K562 (cell line): ENCODE results near the gene NPTXR. TPM values are rescaled to one million over a fixed set of nuclear protein-coding genes. Genes with fewer than 3 reads are reported as not detected.

ENCODE experiments used
- CBFA2T2 ChIP-seq: fragments of 450-650 bp; conservative IDR thresholded peaks from 2 replicates; pipeline ENCODE4 v1.6.1; 2017; ENCODE audit warnings: mild to moderate bottlenecking
- DIDO1 ChIP-seq: fragments of 450-650 bp; IDR thresholded peaks from 2 replicates; pipeline ENCODE4 v1.6.1; 2016; ENCODE audit warnings: low read depth, missing biosample characterization, missing genetic modification characterization
- E4F1 ChIP-seq: fragments of 250-450 bp; sonication (Bioruptor Pico); IDR thresholded peaks from 2 replicates; pipeline ENCODE4 v1.5.0; 2021; ENCODE audit warnings: mild to moderate bottlenecking, borderline replicate concordance
- ETV6 ChIP-seq, 3 experiments: fragments of 150-350 bp in 1 of 3; sonication (generic) in 1 of 3; formaldehyde crosslinking in 1 of 3; IDR thresholded peaks; 2 replicates each; pipeline versions ENCODE4 v1.6.1 to v1.8.0; 2014 to 2022; ENCODE audit warnings: borderline replicate concordance in 2 of 3, low read depth in 2 of 3, antibody characterized with exemption in 1 of 3, low read length in 1 of 3, mild to moderate bottlenecking in 1 of 3, missing genetic modification reagents in 1 of 3
- HDAC2 ChIP-seq: fragments of 450-650 bp; IDR thresholded peaks from 2 replicates; pipeline ENCODE4 v1.6.1; 2016; ENCODE audit warnings: mild to moderate bottlenecking
- JUN ChIP-seq, 2 experiments: sonication (generic) in 1 of 2; formaldehyde crosslinking in 1 of 2; IDR thresholded peaks; 2 replicates each; pipeline versions ENCODE4 v1.6.1 to v1.8.0; 2012 to 2022; ENCODE audit warnings: borderline replicate concordance in 2 of 2, mild to moderate bottlenecking in 2 of 2, improper control_type of control experiment in 1 of 2, low read depth in 1 of 2, low read length in 1 of 2, missing genetic modification reagents in 1 of 2
- KAT7 ChIP-seq: sonication (generic); formaldehyde crosslinking; IDR thresholded peaks from 2 replicates; pipeline ENCODE4 v1.8.0; 2022; ENCODE audit warnings: missing genetic modification reagents, mild to moderate bottlenecking, borderline replicate concordance
- KDM4B ChIP-seq, 2 experiments: fragments of 450-650 bp in 1 of 2; sonication (generic) in 1 of 2; IDR thresholded peaks; 2 replicates each; pipeline ENCODE4 v1.6.1; 2016 to 2017; ENCODE audit warnings: borderline replicate concordance in 2 of 2, antibody characterized with exemption in 1 of 2, low read depth in 1 of 2, mild to moderate bottlenecking in 1 of 2
- MCM2 ChIP-seq: fragments of 450-650 bp; IDR thresholded peaks from 2 replicates; pipeline ENCODE4 v1.6.1; 2017; ENCODE audit warnings: low read depth, mild to moderate bottlenecking
- MXI1 ChIP-seq: IDR thresholded peaks from 2 replicates; pipeline ENCODE4 v1.6.1; 2011; ENCODE audit warnings: low read depth, mild to moderate bottlenecking, improper control_type of control experiment, low read length
- NCOR1 ChIP-seq: fragments of 450-650 bp; IDR thresholded peaks from 2 replicates; pipeline ENCODE4 v1.6.1; 2016; ENCODE audit warnings: mild to moderate bottlenecking, moderate library complexity
- OTX1 ChIP-seq: fragments of 450-650 bp; formaldehyde crosslinking; IDR thresholded peaks from 2 replicates; pipeline ENCODE4 v1.4.0; 2022; ENCODE audit warnings: mild to moderate bottlenecking
- RB1 ChIP-seq: fragments of 450-650 bp; IDR thresholded peaks from 2 replicates; pipeline ENCODE4 v1.6.1; 2017; ENCODE audit warnings: low read depth, mild to moderate bottlenecking
- TEAD2 ChIP-seq: fragments of 450-650 bp; IDR thresholded peaks from 2 replicates; pipeline ENCODE4 v1.6.1; 2016; ENCODE audit warnings: missing genetic modification characterization, control low read depth, missing compliant biosample characterization
- ZBTB11 ChIP-seq, 3 experiments: fragments of 200-800 bp in 1 of 3; fragments of 250-450 bp in 1 of 3; fragments of 450-650 bp in 1 of 3; sonication (Bioruptor Pico) in 1 of 3; sonication (Bioruptor generic) in 1 of 3; formaldehyde crosslinking in 1 of 3; IDR thresholded peaks; 2 replicates each; pipeline versions ENCODE4 v1.6.1 to v1.8.0; 2016 to 2022; ENCODE audit warnings: mild to moderate bottlenecking in 2 of 3, missing genetic modification characterization in 2 of 3, missing compliant biosample characterization in 1 of 3, moderate library complexity in 1 of 3
- ZBTB43 ChIP-seq: sonication (generic); formaldehyde crosslinking; IDR thresholded peaks from 2 replicates; pipeline ENCODE4 v1.8.0; 2023; ENCODE audit warnings: mild to moderate bottlenecking, missing genetic modification reagents
- ZKSCAN1 ChIP-seq: fragments of 150-350 bp; IDR thresholded peaks from 2 replicates; pipeline ENCODE4 v1.6.1; 2016; ENCODE audit warnings: low read depth, low read length
- ZKSCAN8 ChIP-seq: fragments of 200-800 bp; sonication (Bioruptor generic); IDR thresholded peaks from 2 replicates; pipeline ENCODE4 v1.6.1; 2016; ENCODE audit warnings: missing genetic modification characterization, missing compliant biosample characterization
- ZNF140 ChIP-seq: fragments of 250-450 bp; sonication (Bioruptor Pico); IDR thresholded peaks from 2 replicates; pipeline ENCODE4 v1.8.0; 2021; ENCODE audit warnings: moderate library complexity, mild to moderate bottlenecking, inconsistent platforms
- ZNF445 ChIP-seq: fragments of 250-450 bp; sonication (Bioruptor Pico); IDR thresholded peaks from 2 replicates; pipeline ENCODE4 v1.4.0; 2020; ENCODE audit warnings: low read depth, mild to moderate bottlenecking, moderate library complexity
- ZNF583 ChIP-seq: fragments of 250-450 bp; sonication (Bioruptor Pico); IDR thresholded peaks from 2 replicates; pipeline ENCODE4 v1.4.0; 2020
- polyA plus RNA-seq, 8 experiments: library from polyadenylated mRNA; depleted of rRNA in 4 of 8; stranded (reverse) in 5 of 8; unstranded in 3 of 8; fragments of >200 nt; fragmentation: Nextera tagmentation in 2 of 8; fragmentation: Illumina TruSeq in 1 of 8; extraction: Ambion mirVana in 2 of 8; extraction: Trizol in 1 of 8; gene quantifications; 2 replicates each; pipeline versions ENCODE4 v1.2.1 to v1.2.3, GENCODE V29; 2011 to 2014; ENCODE audit warnings: inconsistent platforms in 1 of 8, missing spikeins in 1 of 8
- total RNA-seq, 7 experiments: library from RNA; depleted of rRNA in 6 of 7; stranded (reverse); fragments of >200 nt in 6 of 7; fragmentation: Illumina TruSeq in 2 of 7; extraction: Trizol in 2 of 7; gene quantifications; 2 replicates each; pipeline versions ENCODE4 v1.2.1 to v1.2.3, GENCODE V29; 2011 to 2021; ENCODE audit warnings: low replicate concordance in 1 of 7

Gene NPTXR
- total and polyA plus RNA-seq, 9 of the 15 experiments (the other 6 are each of a cell fraction or from before 2014, with no cell fraction given): 0.01 to 3.1 (median 1.1) TPM

GRCh38 chr22:38872172-38872830, 28.5 kb upstream of the NPTXR start, which contains the start of gene CBX6 (continued):
- TF ChIP-seq ZNF445 (CRISPR knock-in tag): no peak
- peak; percentile 30; the same call in 1 of the 2 replicates for TF ChIP-seq CBFA2T2
- peak; percentile 85 for TF ChIP-seq RB1
- no peak for TF ChIP-seq MCM2
- TF ChIP-seq NCOR1: no peak
- no peak for TF ChIP-seq E4F1 (CRISPR knock-in tag)
- TF ChIP-seq TEAD2 (tag): no peak
- TF ChIP-seq ZNF583 (CRISPR knock-in tag): no peak
- no peak for TF ChIP-seq DIDO1 (tag)
- no peak for TF ChIP-seq MXI1
- peak; percentile 48; the same call in 1 of the 2 replicates for TF ChIP-seq HDAC2
- TF ChIP-seq OTX1 (CRISPR knock-in tag): no peak
- TF ChIP-seq ZBTB43 (CRISPR knock-in tag): no peak
- TF ChIP-seq ZKSCAN1: no peak
- no peak for TF ChIP-seq ZNF140 (CRISPR knock-in tag)
- no peak for TF ChIP-seq ZKSCAN8 (CRISPR knock-in tag)
- TF ChIP-seq ZBTB11 (CRISPR knock-in tag; IDR thresholded peaks at IDR 0.05): peak in 1 of 3 experiments; percentile 59; a peak in 2 of 6 replicates
- TF ChIP-seq JUN (IDR thresholded peaks at IDR 0.05; ENCODE audit: borderline replicate concordance, low read depth, low read length): no peak
- TF ChIP-seq JUN (CRISPR knock-in tag; IDR thresholded peaks at IDR 0.05; ENCODE audit: borderline replicate concordance): no peak
- TF ChIP-seq ETV6 (IDR thresholded peaks at IDR 0.05; ENCODE audit: borderline replicate concordance in 1 of 2, low read depth in 2 of 2, low read length in 1 of 2): no peak
- no peak for TF ChIP-seq ETV6 (CRISPR knock-in tag; IDR thresholded peaks at IDR 0.05; ENCODE audit: borderline replicate concordance)
- no peak for TF ChIP-seq KDM4B (IDR thresholded peaks at IDR 0.05; ENCODE audit: borderline replicate concordance in 2 of 2, low read depth in 1 of 2)
- TF ChIP-seq KAT7 (CRISPR knock-in tag): no peak
